T-helper 1 cell treated with Interleukin-12 subunit alpha and Interleukin-12 subunit beta and Interleukin-4 antibody, amounts not matched to agents 30 μg/mL and 1 μg/mL, for 36 hours (primary cell): ENCODE data around the gene TNFAIP8L1.

ENCODE experiments used
- H3K27ac Mint-ChIP-seq: one replicate; pipeline ENCODE4 v1.8.0; 2021; ENCODE audit warnings: mild to moderate bottlenecking, mixed read lengths
- H3K27me3 Mint-ChIP-seq: one replicate; pipeline ENCODE4 v1.8.0; 2021; ENCODE audit warnings: low read depth, mixed read lengths
- H3K36me3 Mint-ChIP-seq: one replicate; pipeline ENCODE4 v1.8.0; 2021; ENCODE audit warnings: low read depth, mixed read lengths
- H3K4me1 Mint-ChIP-seq: one replicate; pipeline ENCODE4 v1.8.0; 2021; ENCODE audit warnings: low read depth, mixed read lengths
- H3K4me3 Mint-ChIP-seq: one replicate; pipeline ENCODE4 v1.8.0; 2021; ENCODE audit warnings: mild to moderate bottlenecking, moderate library complexity, mixed read lengths
- H3K9me3 Mint-ChIP-seq: one replicate; pipeline ENCODE4 v1.8.0; 2021; ENCODE audit warnings: mixed read lengths

TNFAIP8L1 gene

GRCh38 chr19:4692251-4693077 is 53.1 kb downstream of the TNFAIP8L1 start:
- H3K27me3 Mint-ChIP-seq = no peaks in the 10 kb centered on the region
- H3K27ac Mint-ChIP-seq = no peak overlapping the region
- H3K36me3 Mint-ChIP-seq = peaks cover 20% of the 10 kb centered on the region
- no peak overlapping the region for H3K4me3 Mint-ChIP-seq
- H3K9me3 Mint-ChIP-seq = no peaks in the 10 kb centered on the region
- no peaks in the 10 kb centered on the region for H3K4me1 Mint-ChIP-seq

- H3K36me3 Mint-ChIP-seq = peaks cover 20% of the 10 kb centered on the region
- H3K4me3 Mint-ChIP-seq = no peak overlapping the region
- H3K9me3 Mint-ChIP-seq = no peaks in the 10 kb centered on the region
- H3K27me3 Mint-ChIP-seq = no peaks in the 10 kb centered on the region
- H3K27ac Mint-ChIP-seq = no peak overlapping the region
- H3K4me1 Mint-ChIP-seq = no peaks in the 10 kb centered on the region
These were observed 53.7 kb downstream of the TNFAIP8L1 start for GRCh38 chr19:4693078-4693350.

DNA sequence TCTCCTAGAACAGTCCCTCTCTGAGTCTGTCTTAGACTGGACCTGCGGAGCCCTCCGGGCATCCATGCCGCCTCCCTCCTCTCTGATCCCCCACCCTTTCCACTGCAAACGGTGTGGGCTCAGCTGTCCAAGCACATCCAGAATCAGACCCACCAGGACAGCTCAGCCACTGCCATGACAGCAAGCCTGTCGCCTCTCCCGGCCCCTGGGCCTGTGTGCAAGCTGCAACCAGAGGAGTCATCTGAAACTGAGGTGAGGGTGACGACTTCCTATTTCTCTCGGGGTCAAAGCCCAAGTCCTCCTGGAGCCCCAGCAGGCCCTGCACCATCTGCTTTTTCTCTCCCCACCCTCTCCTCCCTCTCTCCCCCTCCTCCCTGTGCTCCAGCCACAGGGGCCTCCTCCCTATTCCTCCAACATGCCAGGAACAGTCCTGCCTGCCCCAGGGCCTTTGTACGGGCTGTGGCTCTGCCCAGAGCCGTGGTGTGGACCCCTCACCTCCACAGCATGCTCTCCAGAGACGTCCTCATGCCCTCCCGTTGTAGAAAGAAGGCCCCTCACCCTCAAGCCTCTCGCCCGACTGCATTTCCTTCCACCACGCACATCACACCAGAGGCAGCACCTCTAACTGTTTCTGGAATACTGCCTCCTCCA is 54.3 kb downstream of the TNFAIP8L1 start:
- Mint-ChIP-seq H3K9me3 (no peaks in the 10 kb centered on the region), H3K27ac (no peak overlapping the region), H3K4me3 (no peak overlapping the region), H3K36me3 (peaks cover 20% of the 10 kb centered on the region), H3K27me3 (no peaks in the 10 kb centered on the region), H3K4me1 (no peaks in the 10 kb centered on the region)

- Mint-ChIP-seq H3K4me3 (no peak overlapping the region), H3K4me1 (no peaks in the 10 kb centered on the region), H3K27ac (no peak overlapping the region), H3K36me3 (peaks cover 21% of the 10 kb centered on the region), H3K27me3 (no peaks in the 10 kb centered on the region), H3K9me3 (no peaks in the 10 kb centered on the region)
These were observed 55.1 kb downstream of the TNFAIP8L1 start for GRCh38 chr19:4694211-4694987.

- Mint-ChIP-seq H3K27me3 (no peaks in the 10 kb centered on the region), H3K9me3 (no peaks in the 10 kb centered on the region), H3K4me3 (no peak overlapping the region), H3K27ac (no peak overlapping the region), H3K4me1 (no peaks in the 10 kb centered on the region), H3K36me3 (peaks cover 21% of the 10 kb centered on the region)
These were observed 56.0 kb downstream of the TNFAIP8L1 start for GRCh38 chr19:4695224-4695731.

DNA sequence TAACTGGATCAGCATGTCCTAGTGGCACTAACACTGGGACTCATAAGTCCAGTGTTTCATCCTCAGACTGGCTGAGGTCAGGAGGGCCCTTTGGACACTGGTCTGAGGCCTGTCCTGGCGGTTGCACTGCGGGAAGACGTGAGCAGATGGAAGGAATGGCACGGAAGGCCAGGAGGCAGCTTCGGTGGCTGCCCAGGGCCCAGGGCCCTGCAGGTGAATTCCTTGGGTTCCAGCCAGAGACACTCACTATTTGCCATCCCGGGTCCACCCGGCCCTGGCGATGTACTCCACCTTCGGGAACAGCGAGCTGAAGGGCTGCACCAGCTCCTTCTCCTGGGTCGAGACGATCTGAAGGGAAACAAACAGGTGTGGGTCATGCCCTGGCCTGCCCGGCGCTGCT is 58.0 kb downstream of the TNFAIP8L1 start:
- Mint-ChIP-seq H3K27me3 (no peaks in the 10 kb centered on the region), H3K27ac (no peak overlapping the region), H3K4me1 (no peaks in the 10 kb centered on the region), H3K36me3 (peaks cover 22% of the 10 kb centered on the region), H3K9me3 (no peaks in the 10 kb centered on the region), H3K4me3 (no peak overlapping the region)

- Mint-ChIP-seq H3K27me3 (no peaks in the 10 kb centered on the region), H3K9me3 (no peaks in the 10 kb centered on the region), H3K36me3 (peaks cover 20% of the 10 kb centered on the region), H3K27ac (no peak overlapping the region), H3K4me1 (no peaks in the 10 kb centered on the region), H3K4me3 (no peak overlapping the region)
These were observed 60.7 kb downstream of the TNFAIP8L1 start for GRCh38 chr19:4699826-4700692.

DNA sequence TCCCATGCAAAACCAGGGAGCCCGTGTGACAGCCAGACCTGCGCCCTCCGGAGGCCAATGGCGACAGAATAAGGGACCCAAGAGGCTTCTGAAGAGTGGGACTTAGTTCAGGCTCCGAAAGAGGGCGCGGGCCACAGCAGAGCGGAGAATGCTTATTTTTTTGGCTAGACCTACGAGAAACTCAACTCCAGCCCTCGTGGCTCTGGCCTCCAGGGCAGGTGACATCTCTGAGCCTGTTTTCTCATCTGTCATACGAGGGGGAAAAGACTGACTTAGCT is 61.3 kb downstream of the TNFAIP8L1 start:
- H3K4me3 Mint-ChIP-seq = no peak overlapping the region
- no peak overlapping the region for H3K27ac Mint-ChIP-seq
- H3K4me1 Mint-ChIP-seq = no peaks in the 10 kb centered on the region
- peaks cover 23% of the 10 kb centered on the region for H3K36me3 Mint-ChIP-seq
- H3K27me3 Mint-ChIP-seq = no peaks in the 10 kb centered on the region
- H3K9me3 Mint-ChIP-seq = no peaks in the 10 kb centered on the region

DNA sequence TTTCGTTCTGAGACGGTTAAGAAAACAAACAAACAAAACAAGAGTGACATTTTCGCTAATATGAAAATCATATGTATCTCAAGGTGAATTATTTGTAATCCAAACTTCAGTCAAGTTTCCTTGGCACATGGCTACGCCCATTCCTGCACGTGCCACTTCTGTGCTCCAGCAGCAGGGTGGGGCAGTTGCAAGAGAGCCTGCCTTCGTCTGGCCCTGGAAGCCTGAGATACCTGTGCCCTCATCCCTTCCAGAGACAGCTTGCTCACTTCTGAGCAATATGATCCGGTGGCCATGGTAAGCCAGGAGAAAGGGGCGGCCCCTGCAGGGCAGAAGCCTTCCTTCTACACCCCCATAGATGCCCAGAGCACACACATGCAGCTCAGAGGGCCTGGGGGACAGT is 62.2 kb downstream of the TNFAIP8L1 start:
- Mint-ChIP-seq H3K4me3 (no peak overlapping the region), H3K27me3 (no peaks in the 10 kb centered on the region), H3K4me1 (no peaks in the 10 kb centered on the region), H3K9me3 (no peaks in the 10 kb centered on the region), H3K27ac (no peak overlapping the region), H3K36me3 (peaks cover 23% of the 10 kb centered on the region)

DNA sequence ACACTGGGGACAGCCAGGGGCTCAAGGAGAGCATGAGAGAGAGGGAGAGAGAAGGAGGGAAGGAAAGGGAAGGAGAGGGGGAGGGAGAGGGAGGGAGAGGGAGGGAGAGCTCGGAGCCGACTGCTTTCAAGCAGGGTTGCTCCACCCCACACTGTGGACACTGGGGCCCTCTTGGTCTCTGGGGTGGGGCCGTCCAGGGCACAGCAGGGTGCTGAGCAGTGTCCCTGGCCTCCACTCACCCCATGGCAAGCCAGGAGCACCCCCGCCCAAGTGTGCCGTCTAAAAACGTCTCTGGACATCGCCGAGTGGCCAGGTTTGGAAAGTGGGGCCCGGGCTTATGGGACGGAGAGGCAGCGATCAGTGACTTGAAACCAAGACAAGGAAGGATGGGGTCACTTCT is 63.4 kb downstream of the TNFAIP8L1 start:
- H3K27ac Mint-ChIP-seq = no peak overlapping the region
- H3K9me3 Mint-ChIP-seq = no peaks in the 10 kb centered on the region
- H3K4me3 Mint-ChIP-seq = no peak overlapping the region
- no peaks in the 10 kb centered on the region for H3K4me1 Mint-ChIP-seq
- peaks cover 23% of the 10 kb centered on the region for H3K36me3 Mint-ChIP-seq
- no peaks in the 10 kb centered on the region for H3K27me3 Mint-ChIP-seq

DNA sequence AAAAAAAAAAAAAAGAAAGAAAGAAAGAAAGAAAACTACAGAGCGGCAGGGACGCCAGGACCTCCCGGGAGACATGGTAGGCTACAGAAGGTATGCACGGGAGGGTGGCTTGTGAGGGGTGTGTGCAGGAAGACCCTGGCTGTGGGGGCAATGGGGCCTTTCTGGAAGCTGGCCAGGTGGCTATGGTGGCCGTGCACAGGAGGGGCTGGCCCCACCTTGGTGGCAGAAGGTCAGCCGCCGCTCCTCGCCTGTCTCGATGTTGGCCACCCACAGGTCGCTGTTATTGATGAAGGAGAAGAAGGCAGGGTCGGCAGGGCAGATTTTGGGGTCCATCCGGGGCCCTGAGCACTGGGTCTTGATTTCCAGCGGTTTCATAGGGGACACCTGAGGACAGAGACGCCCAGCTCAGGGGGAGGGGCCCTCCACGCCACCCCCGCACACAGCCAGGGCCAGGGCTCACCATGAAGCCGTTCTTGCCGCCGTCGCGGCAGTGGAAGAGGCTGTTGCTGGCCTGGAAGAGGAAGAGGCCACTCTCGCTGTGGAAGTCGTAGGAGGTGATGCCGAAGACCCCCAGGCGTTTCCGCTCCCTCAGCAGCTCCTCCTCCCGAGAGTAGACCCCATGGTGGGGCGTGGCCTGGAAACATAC is 64.5 kb downstream of the TNFAIP8L1 start:
- Mint-ChIP-seq H3K9me3 (no peaks in the 10 kb centered on the region), H3K27ac (no peak overlapping the region), H3K27me3 (no peaks in the 10 kb centered on the region), H3K4me1 (no peaks in the 10 kb centered on the region), H3K4me3 (no peak overlapping the region), H3K36me3 (peaks cover 23% of the 10 kb centered on the region)

GRCh38 chr19:4704317-4704673 is 65.0 kb downstream of the TNFAIP8L1 start:
- Mint-ChIP-seq H3K4me1 (peaks cover 3% of the 10 kb centered on the region), H3K4me3 (no peak overlapping the region), H3K36me3 (peaks cover 25% of the 10 kb centered on the region), H3K27ac (no peak overlapping the region), H3K9me3 (no peaks in the 10 kb centered on the region), H3K27me3 (no peaks in the 10 kb centered on the region)
